GM12878 (cell line): ENCODE data around the gene MEN1. TPM values are rescaled to one million over a fixed set of nuclear protein-coding genes. Genes with fewer than 3 reads are reported as not detected.

ENCODE experiments used
- ATAC-seq: fragments of 200-7000 bp; cut with Tn5 transposase; 3 replicates; pipeline ENCODE4 v1.9.1; 2020; ENCODE audit warnings: mild to moderate bottlenecking, moderate library complexity
- BruUV-seq: library from RNA; stranded (reverse); fragments of 400-500 nt; replicated peaks from 2 replicates; lab custom pipeline; 2021; lab: Mats Ljungman, UMichigan
- CTCF ChIA-PET: fragments of 300-600 bp; sonication (Branson Sonifier 250); formaldehyde crosslinking; extraction: SDS; loops from one replicate; lab custom pipeline; 2021; ENCODE audit warnings: inconsistent platforms; lab: Yijun Ruan, JAX
- POLR2A ChIA-PET: fragments of 350-600 bp; formaldehyde crosslinking; extraction: SDS; loops from one replicate; lab custom pipeline; 2021; ENCODE audit warnings: inconsistent platforms; lab: Charles Lee
- RAD21 ChIA-PET: fragments of 300-600 bp; sonication (Branson Sonifier 250); formaldehyde crosslinking; loops from one replicate; lab custom pipeline; 2023; ENCODE audit warnings: antibody characterized with exemption; ENCODE audit not compliant: unreplicated experiment; lab: Charles Lee
- SMC1A ChIA-PET: fragments of 300-600 bp; sonication (Branson Sonifier 250); formaldehyde crosslinking; loops from one replicate; lab custom pipeline; 2023; ENCODE audit not compliant: unreplicated experiment, uncharacterized antibody; lab: Charles Lee
- DNase-seq: peaks from one replicate; pipeline ENCODE4 v3.0.0-alpha.2; 2011; ENCODE audit warnings: low read depth, low spot score
- FAIRE-seq: peaks from 3 replicates; lab custom pipeline; 2011; peaks lifted over from hg19 to GRCh38; lab: Jason Lieb, UNC
- H2AFZ ChIP-seq: 2 replicates; pipeline ENCODE4 v1.6.0; 2011; ENCODE audit warnings: low read depth, low read length, control low read depth; ENCODE audit not compliant: control insufficient read depth
- H3K27ac ChIP-seq: 2 replicates; pipeline ENCODE4 v1.5.1; 2011; ENCODE audit warnings: control low read depth; ENCODE audit not compliant: control insufficient read depth, insufficient read depth
- H3K27me3 ChIP-seq, 2 experiments: replicated peaks in 1 of 2; 2 replicates each; pipeline versions ENCODE4 v1.6.0 to v1.6.1; 2011; ENCODE audit warnings: low read length in 1 of 2; ENCODE audit not compliant: control insufficient read depth in 2 of 2, insufficient read depth in 2 of 2
- H3K36me3 ChIP-seq, 2 experiments: 2 replicates each; pipeline ENCODE4 v1.5.1; 2011; ENCODE audit warnings: low read length in 1 of 2; ENCODE audit not compliant: control insufficient read depth in 2 of 2, insufficient read depth in 2 of 2
- H3K4me1 ChIP-seq: 2 replicates; pipeline ENCODE4 v1.6.1; 2011; ENCODE audit warnings: mild to moderate bottlenecking, low read length, moderate library complexity, mixed read lengths; ENCODE audit not compliant: control insufficient read depth, insufficient read depth
- H3K4me2 ChIP-seq: 2 replicates; pipeline ENCODE4 v1.6.0; 2011; ENCODE audit warnings: control low read depth; ENCODE audit not compliant: control insufficient read depth, insufficient read depth
- H3K4me3 ChIP-seq: fragments of 200-600 bp; sonication (generic); 2 replicates; pipeline ENCODE4 v1.5.1; 2016
- H3K79me2 ChIP-seq: 2 replicates; pipeline ENCODE4 v1.6.0; 2011; ENCODE audit warnings: low read length; ENCODE audit not compliant: control insufficient read depth, insufficient read depth
- H3K9ac ChIP-seq: 2 replicates; pipeline ENCODE4 v1.8.0; 2011; ENCODE audit warnings: low read length, control low read depth, mixed read lengths; ENCODE audit not compliant: control insufficient read depth, insufficient read depth
- H3K9me3 ChIP-seq: replicated peaks from 3 replicates; pipeline ENCODE4 v1.5.1; 2011; ENCODE audit warnings: mild to moderate bottlenecking, low read length; ENCODE audit not compliant: control insufficient read depth, insufficient read depth
- H4K20me1 ChIP-seq: 2 replicates; pipeline ENCODE4 v1.6.0; 2011; ENCODE audit not compliant: control insufficient read depth, insufficient read depth
- JUND ChIP-seq: IDR thresholded peaks from 2 replicates; pipeline ENCODE4 v1.6.1; 2012; ENCODE audit warnings: low read depth, mild to moderate bottlenecking, low read length, improper control_type of control experiment, moderate library complexity
- POLR2AphosphoS5 ChIP-seq: IDR thresholded peaks from 2 replicates; pipeline ENCODE4 v1.6.1; 2011; ENCODE audit warnings: mild to moderate bottlenecking, low read length, inconsistent platforms
- RB1 ChIP-seq: fragments of 450-650 bp; formaldehyde crosslinking; IDR thresholded peaks from 2 replicates; pipeline ENCODE4 v1.6.1; 2017; ENCODE audit warnings: mild to moderate bottlenecking, borderline replicate concordance
- REST ChIP-seq: IDR thresholded peaks from 2 replicates; pipeline ENCODE4 v1.6.1; 2012; ENCODE audit warnings: mild to moderate bottlenecking, low read depth, low read length
- SIX5 ChIP-seq: IDR thresholded peaks from 2 replicates; pipeline ENCODE4 v1.6.1; 2011; ENCODE audit warnings: mild to moderate bottlenecking, low read depth, low read length, moderate library complexity; ENCODE audit not compliant: severe bottlenecking
- TBL1XR1 ChIP-seq: IDR thresholded peaks from 2 replicates; pipeline ENCODE4 v1.6.1; 2012; ENCODE audit warnings: low read depth, low read length, improper control_type of control experiment
- WGBS: methylation state at CpG from one replicate; pipeline ENCODE4 v1.1.6; 2016; ENCODE audit warnings: low lambda C conversion rate; ENCODE audit not compliant: insufficient replicate concordance, insufficient coverage; ENCODE audit errors: missing lambda C conversion rate; 5-methylcytosine and 5-hydroxymethylcytosine counted together
- in situ Hi-C: fragments of 300-500 bp; cut with MboI; formaldehyde crosslinking; loops from 9 replicates; pipeline ENCODE4 v1.14.3; 2018; ENCODE audit warnings: mixed read lengths
- intact Hi-C: fragments of 100-400 bp; cut with micrococcal nuclease; formaldehyde crosslinking; loops from one replicate; pipeline ENCODE4 v1.14.2; 2022; ENCODE audit not compliant: unreplicated experiment
- polyA plus RNA-seq, 11 experiments: library from polyadenylated mRNA; depleted of rRNA in 4 of 11; unstranded in 6 of 11; stranded (reverse) in 5 of 11; fragments of >200 nt; fragmentation: Nextera tagmentation in 4 of 11; fragmentation: Illumina TruSeq in 1 of 11; extraction: Ambion mirVana in 4 of 11; extraction: Trizol in 1 of 11; gene quantifications; 1 replicate in 1 of 11; 2 replicates in 10 of 11; pipeline versions ENCODE4 v1.2.1 to v1.2.3, GENCODE V29; 2011 to 2016; ENCODE audit warnings: inconsistent platforms in 2 of 11, missing spikeins in 2 of 11, low read depth in 1 of 11
- total RNA-seq, 4 experiments: library from RNA; depleted of rRNA in 3 of 4; stranded (reverse); fragments of >200 nt in 3 of 4; fragmentation: Illumina TruSeq in 1 of 4; extraction: Trizol in 1 of 4; gene quantifications; 2 replicates each; pipeline versions ENCODE4 v1.2.1 to v1.2.3, GENCODE V29; 2013 to 2021
- TF ChIP-seq, protein P1 (sequence below): fragments of 450-650 bp; conservative IDR thresholded peaks from 2 replicates; pipeline ENCODE4 v1.6.1; 2017; ENCODE audit warnings: mild to moderate bottlenecking, moderate library complexity
- TF ChIP-seq, protein P2 (sequence below): fragments of 450-650 bp; IDR thresholded peaks from 2 replicates; pipeline ENCODE4 v1.6.1; 2018; ENCODE audit warnings: mild to moderate bottlenecking, low read depth, moderate library complexity; ENCODE audit not compliant: partially characterized antibody
- TF ChIP-seq, protein P3 (sequence below): fragments of 450-650 bp; formaldehyde crosslinking; IDR thresholded peaks from 2 replicates; pipeline ENCODE4 v1.4.0; 2020; ENCODE audit warnings: mild to moderate bottlenecking, moderate library complexity

The MEN1 gene
- total and polyA plus RNA-seq, 10 of the 15 experiments (the other 5 are each of a cell fraction or from before 2014, with no cell fraction given), result 2.5 to 39.7 (median 20.7) TPM

GRCh38 chr11:64834031-64834722 is 23.8 kb upstream of the MEN1 start:
- no peak for ATAC-seq
- Histone ChIP-seq H3K27ac (no peak overlapping the region), H3K4me2 (no peak overlapping the region), H2AFZ (no peak overlapping the region), H3K36me3 (no peaks in the 10 kb centered on the region), H4K20me1 (no peaks in the 10 kb centered on the region), H3K4me3 (no peak overlapping the region), H3K27me3 (no peaks in the 10 kb centered on the region), H3K79me2 (no peaks in the 10 kb centered on the region), H3K9ac (no peak overlapping the region), H3K9me3 (no peaks in the 10 kb centered on the region), H3K4me1 (peaks cover 3% of the 10 kb centered on the region; the same call in 1 of the 2 replicates)
- DNase-seq, result no peak
- CTCF ChIA-PET, result interaction anchor here (0.6 kb wide), 1 partner anchor 12 kb away, joined by 3 read pairs; no protein-coding TSS in a partner anchor
- POLR2A ChIA-PET, result no interaction called here
- SMC1A ChIA-PET, result no interaction called here
- FAIRE-seq, result no peak
- RAD21 ChIA-PET, result interaction anchor here (0.9 kb wide), 1 partner anchor 14 kb away, joined by 3 read pairs; no protein-coding TSS in a partner anchor
- intact Hi-C loops, result no loop called here
- WGBS, result 58% methylated on average over 25 of the region's 25 CpGs
- in situ Hi-C loops, result no loop called here
- BruUV-seq, result no TSS peak
- TF ChIP-seq, protein P1, sequence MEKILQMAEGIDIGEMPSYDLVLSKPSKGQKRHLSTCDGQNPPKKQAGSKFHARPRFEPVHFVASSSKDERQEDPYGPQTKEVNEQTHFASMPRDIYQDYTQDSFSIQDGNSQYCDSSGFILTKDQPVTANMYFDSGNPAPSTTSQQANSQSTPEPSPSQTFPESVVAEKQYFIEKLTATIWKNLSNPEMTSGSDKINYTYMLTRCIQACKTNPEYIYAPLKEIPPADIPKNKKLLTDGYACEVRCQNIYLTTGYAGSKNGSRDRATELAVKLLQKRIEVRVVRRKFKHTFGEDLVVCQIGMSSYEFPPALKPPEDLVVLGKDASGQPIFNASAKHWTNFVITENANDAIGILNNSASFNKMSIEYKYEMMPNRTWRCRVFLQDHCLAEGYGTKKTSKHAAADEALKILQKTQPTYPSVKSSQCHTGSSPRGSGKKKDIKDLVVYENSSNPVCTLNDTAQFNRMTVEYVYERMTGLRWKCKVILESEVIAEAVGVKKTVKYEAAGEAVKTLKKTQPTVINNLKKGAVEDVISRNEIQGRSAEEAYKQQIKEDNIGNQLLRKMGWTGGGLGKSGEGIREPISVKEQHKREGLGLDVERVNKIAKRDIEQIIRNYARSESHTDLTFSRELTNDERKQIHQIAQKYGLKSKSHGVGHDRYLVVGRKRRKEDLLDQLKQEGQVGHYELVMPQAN, result no peak
- TF ChIP-seq TBL1XR1, result no peak
- no peak for TF ChIP-seq JUND
- TF ChIP-seq REST, result no peak
- TF ChIP-seq, protein P2, sequence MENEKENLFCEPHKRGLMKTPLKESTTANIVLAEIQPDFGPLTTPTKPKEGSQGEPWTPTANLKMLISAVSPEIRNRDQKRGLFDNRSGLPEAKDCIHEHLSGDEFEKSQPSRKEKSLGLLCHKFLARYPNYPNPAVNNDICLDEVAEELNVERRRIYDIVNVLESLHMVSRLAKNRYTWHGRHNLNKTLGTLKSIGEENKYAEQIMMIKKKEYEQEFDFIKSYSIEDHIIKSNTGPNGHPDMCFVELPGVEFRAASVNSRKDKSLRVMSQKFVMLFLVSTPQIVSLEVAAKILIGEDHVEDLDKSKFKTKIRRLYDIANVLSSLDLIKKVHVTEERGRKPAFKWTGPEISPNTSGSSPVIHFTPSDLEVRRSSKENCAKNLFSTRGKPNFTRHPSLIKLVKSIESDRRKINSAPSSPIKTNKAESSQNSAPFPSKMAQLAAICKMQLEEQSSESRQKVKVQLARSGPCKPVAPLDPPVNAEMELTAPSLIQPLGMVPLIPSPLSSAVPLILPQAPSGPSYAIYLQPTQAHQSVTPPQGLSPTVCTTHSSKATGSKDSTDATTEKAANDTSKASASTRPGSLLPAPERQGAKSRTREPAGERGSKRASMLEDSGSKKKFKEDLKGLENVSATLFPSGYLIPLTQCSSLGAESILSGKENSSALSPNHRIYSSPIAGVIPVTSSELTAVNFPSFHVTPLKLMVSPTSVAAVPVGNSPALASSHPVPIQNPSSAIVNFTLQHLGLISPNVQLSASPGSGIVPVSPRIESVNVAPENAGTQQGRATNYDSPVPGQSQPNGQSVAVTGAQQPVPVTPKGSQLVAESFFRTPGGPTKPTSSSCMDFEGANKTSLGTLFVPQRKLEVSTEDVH, result no peak
- TF ChIP-seq SIX5, result no peak
- TF ChIP-seq RB1, result no peak
- no peak for TF ChIP-seq POLR2AphosphoS5
- TF ChIP-seq, protein P3, sequence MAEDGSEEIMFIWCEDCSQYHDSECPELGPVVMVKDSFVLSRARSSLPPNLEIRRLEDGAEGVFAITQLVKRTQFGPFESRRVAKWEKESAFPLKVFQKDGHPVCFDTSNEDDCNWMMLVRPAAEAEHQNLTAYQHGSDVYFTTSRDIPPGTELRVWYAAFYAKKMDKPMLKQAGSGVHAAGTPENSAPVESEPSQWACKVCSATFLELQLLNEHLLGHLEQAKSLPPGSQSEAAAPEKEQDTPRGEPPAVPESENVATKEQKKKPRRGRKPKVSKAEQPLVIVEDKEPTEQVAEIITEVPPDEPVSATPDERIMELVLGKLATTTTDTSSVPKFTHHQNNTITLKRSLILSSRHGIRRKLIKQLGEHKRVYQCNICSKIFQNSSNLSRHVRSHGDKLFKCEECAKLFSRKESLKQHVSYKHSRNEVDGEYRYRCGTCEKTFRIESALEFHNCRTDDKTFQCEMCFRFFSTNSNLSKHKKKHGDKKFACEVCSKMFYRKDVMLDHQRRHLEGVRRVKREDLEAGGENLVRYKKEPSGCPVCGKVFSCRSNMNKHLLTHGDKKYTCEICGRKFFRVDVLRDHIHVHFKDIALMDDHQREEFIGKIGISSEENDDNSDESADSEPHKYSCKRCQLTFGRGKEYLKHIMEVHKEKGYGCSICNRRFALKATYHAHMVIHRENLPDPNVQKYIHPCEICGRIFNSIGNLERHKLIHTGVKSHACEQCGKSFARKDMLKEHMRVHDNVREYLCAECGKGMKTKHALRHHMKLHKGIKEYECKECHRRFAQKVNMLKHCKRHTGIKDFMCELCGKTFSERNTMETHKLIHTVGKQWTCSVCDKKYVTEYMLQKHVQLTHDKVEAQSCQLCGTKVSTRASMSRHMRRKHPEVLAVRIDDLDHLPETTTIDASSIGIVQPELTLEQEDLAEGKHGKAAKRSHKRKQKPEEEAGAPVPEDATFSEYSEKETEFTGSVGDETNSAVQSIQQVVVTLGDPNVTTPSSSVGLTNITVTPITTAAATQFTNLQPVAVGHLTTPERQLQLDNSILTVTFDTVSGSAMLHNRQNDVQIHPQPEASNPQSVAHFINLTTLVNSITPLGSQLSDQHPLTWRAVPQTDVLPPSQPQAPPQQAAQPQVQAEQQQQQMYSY (CRISPR knock-in tag), result no peak
